Epithelial cell of esophagus (primary cell): Measurements from ENCODE around the gene PTK6.

ENCODE experiments used
- DNase-seq: peaks from one replicate; pipeline ENCODE4 v3.0.0; 2010; ENCODE audit warnings: low read depth
- H3K4me3 ChIP-seq: 2 replicates; pipeline ENCODE4 v1.5.1; 2011; ENCODE audit warnings: mild to moderate bottlenecking, low read length, control low read depth
- CTCF ChIP-seq: IDR thresholded peaks from 2 replicates; pipeline ENCODE4 v1.5.1; 2011; ENCODE audit warnings: low read depth, mild to moderate bottlenecking, low read length, control low read depth, inconsistent platforms; ENCODE audit not compliant: insufficient read depth; ENCODE audit errors: missing control alignments

PTK6 gene

GRCh38 chr20:63558804-63559484, 21.8 kb upstream of the PTK6 start:
- TF ChIP-seq CTCF, result no peak
- no peak overlapping the region for H3K4me3 ChIP-seq
- no peak for DNase-seq

- DNase-seq, result no peak
- no peak for TF ChIP-seq CTCF
- no peak overlapping the region for H3K4me3 ChIP-seq
Observed at GRCh38 chr20:63557481-63557891, 20.3 kb upstream of the PTK6 start.

GRCh38 chr20:63556873-63557478, 19.8 kb upstream of the PTK6 start:
- no peak for TF ChIP-seq CTCF
- no peak overlapping the region for H3K4me3 ChIP-seq
- DNase-seq, result no peak

GRCh38 chr20:63555661-63556381, 18.6 kb upstream of the PTK6 start:
- TF ChIP-seq CTCF, result no peak
- DNase-seq, result no peak
- H3K4me3 ChIP-seq, result no peak overlapping the region

- no peak for TF ChIP-seq CTCF
- no peak for DNase-seq
- H3K4me3 ChIP-seq, result no peak overlapping the region
Observed at GRCh38 chr20:63554361-63555278, 17.4 kb upstream of the PTK6 start.

- no peak for TF ChIP-seq CTCF
- DNase-seq, result peak; percentile 20
Observed at GRCh38 chr20:63553933-63554290, 16.7 kb upstream of the PTK6 start, which contains the start of gene FNDC11. Gene FNDC11, plus strand, starts transcription at chr20:63554159. Its CDS starts 1,505 bp downstream, at chr20:63555664.

More at GRCh38 chr20:63553933-63554290, 16.7 kb upstream of the PTK6 start, which contains the start of gene FNDC11:
- H3K4me3 ChIP-seq, result peak within 1 kb of the TSS; percentile 44
